HepG2 (cell line): ENCODE results near the gene BIK. TPM values are rescaled to one million over a fixed set of nuclear protein-coding genes. Genes with fewer than 3 reads are reported as not detected.

Experiments used
- ATAC-seq: fragments of 200-7000 bp; cut with Tn5 transposase; 3 replicates; pipeline ENCODE4 v1.9.1; 2020; ENCODE audit warnings: mild to moderate bottlenecking, moderate library complexity
- BruUV-seq: library from RNA; stranded (reverse); fragments of 400-500 nt; replicated peaks from 2 replicates; lab custom pipeline; 2021; lab: Mats Ljungman, UMichigan
- CTCF ChIA-PET: fragments of 300-600 bp; formaldehyde crosslinking; extraction: SDS; loops from one replicate; lab custom pipeline; 2021; ENCODE audit warnings: low total read pairs, inconsistent platforms, low intra/inter-chr PET ratio; lab: Yijun Ruan, JAX
- POLR2A ChIA-PET: fragments of 350-600 bp; sonication (Branson Sonifier 250); formaldehyde crosslinking; loops from one replicate; lab custom pipeline; 2020; ENCODE audit warnings: antibody characterized with exemption, inconsistent platforms; lab: Yijun Ruan, JAX
- DNase-seq: peaks from one replicate; pipeline ENCODE4 v3.0.0-alpha.2; 2015; ENCODE audit warnings: low spot score
- FAIRE-seq: peaks from 3 replicates; lab custom pipeline; 2011; peaks lifted over from hg19 to GRCh38; lab: Jason Lieb, UNC
- H2AFZ ChIP-seq: one replicate; pipeline ENCODE4 v1.6.1; 2011; ENCODE audit warnings: low read length, inconsistent platforms
- H3K27ac ChIP-seq: fragments of 300-600 bp; 3 replicates; pipeline ENCODE4 v1.8.0; 2011; ENCODE audit warnings: mixed run types, mild to moderate bottlenecking, mixed read lengths, low read length, inconsistent platforms; ENCODE audit not compliant: insufficient read depth; ENCODE audit errors: extremely low read length
- H3K27me3 ChIP-seq, 2 experiments: fragments of 200-600 bp in 1 of 2; 2 replicates in 1 of 2; 3 replicates in 1 of 2; pipeline versions ENCODE4 v1.6.0 to v1.8.0; 2011; ENCODE audit warnings: low read length in 2 of 2, mild to moderate bottlenecking in 2 of 2, moderate library complexity in 2 of 2, inconsistent platforms in 1 of 2; ENCODE audit not compliant: insufficient read depth in 2 of 2, control insufficient read depth in 1 of 2
- H3K36me3 ChIP-seq, 2 experiments: fragments of 200-600 bp in 1 of 2; replicated peaks in 1 of 2; 2 replicates in 1 of 2; 3 replicates in 1 of 2; pipeline versions ENCODE4 v1.5.1 to v1.8.0; 2011; ENCODE audit warnings: low read length in 2 of 2, inconsistent platforms in 1 of 2; ENCODE audit not compliant: insufficient read depth in 2 of 2, control insufficient read depth in 1 of 2
- H3K4me1 ChIP-seq: 2 replicates; pipeline ENCODE4 v1.5.1; 2012; ENCODE audit warnings: low read length, inconsistent platforms; ENCODE audit not compliant: insufficient read depth
- H3K4me2 ChIP-seq: 2 replicates; pipeline ENCODE4 v1.6.0; 2011; ENCODE audit warnings: low read depth, low read length, inconsistent platforms
- H3K4me3 ChIP-seq, 3 experiments: fragments of 200-600 bp in 1 of 3; sonication (generic), shearing (Covaris generic) in 1 of 3; replicated peaks in 1 of 3; 2 replicates each; pipeline ENCODE4 v1.5.1; 2011 to 2016; ENCODE audit warnings: low read length in 3 of 3, inconsistent platforms in 2 of 3, low read depth in 2 of 3, mild to moderate bottlenecking in 2 of 3, control low read depth in 1 of 3, mixed read lengths in 1 of 3; ENCODE audit not compliant: insufficient read depth in 1 of 3
- H3K79me2 ChIP-seq: one replicate; pipeline ENCODE4 v1.6.1; 2011; ENCODE audit warnings: low read length, inconsistent platforms; ENCODE audit not compliant: insufficient read depth
- H3K9ac ChIP-seq: 2 replicates; pipeline ENCODE4 v1.6.0; 2011; ENCODE audit warnings: mild to moderate bottlenecking, low read depth, low read length, inconsistent platforms; ENCODE audit not compliant: insufficient read depth
- H3K9me3 ChIP-seq: 2 replicates; pipeline ENCODE4 v1.5.1; 2012; ENCODE audit warnings: mild to moderate bottlenecking, low read length
- H4K20me1 ChIP-seq: 2 replicates; pipeline ENCODE4 v1.6.0; 2011; ENCODE audit warnings: inconsistent platforms, mild to moderate bottlenecking, low read length, moderate library complexity; ENCODE audit not compliant: insufficient read depth
- AGO2 ChIP-seq: fragments of 200-400 bp; formaldehyde crosslinking; optimal IDR thresholded peaks from 2 replicates; pipeline ENCODE3; 2017; ENCODE audit warnings: mild to moderate bottlenecking, low read depth, low read length, moderate library complexity
- ATAD3A ChIP-seq: sonication (generic); formaldehyde crosslinking; IDR thresholded peaks from 2 replicates; pipeline ENCODE4 v1.4.0; 2020; ENCODE audit warnings: missing genetic modification reagents
- HINFP ChIP-seq: sonication (generic); formaldehyde crosslinking; IDR thresholded peaks from 2 replicates; pipeline ENCODE4 v1.4.0; 2020; ENCODE audit warnings: low read depth, mild to moderate bottlenecking, missing genetic modification reagents
- IRF9 ChIP-seq: sonication (generic); formaldehyde crosslinking; IDR thresholded peaks from 2 replicates; pipeline ENCODE4 v1.8.0; 2022; ENCODE audit warnings: missing genetic modification reagents, mild to moderate bottlenecking, borderline replicate concordance
- KLF16 ChIP-seq, 2 experiments: sonication (generic) in 1 of 2; formaldehyde crosslinking in 1 of 2; IDR thresholded peaks; 2 replicates each; pipeline versions ENCODE4 v1.6.1 to v1.8.0; 2016 to 2023; ENCODE audit warnings: missing genetic modification reagents in 2 of 2, missing compliant biosample characterization in 1 of 2
- MEIS1 ChIP-seq: sonication (generic); formaldehyde crosslinking; IDR thresholded peaks from 2 replicates; pipeline ENCODE4 v1.9.0; 2021; ENCODE audit warnings: mild to moderate bottlenecking, missing genetic modification reagents, moderate library complexity, borderline replicate concordance
- POLR2A ChIP-seq, 2 experiments: IDR thresholded peaks; 2 replicates each; pipeline ENCODE4 v1.6.1; 2011; ENCODE audit warnings: low read depth in 2 of 2, low read length in 2 of 2, mild to moderate bottlenecking in 1 of 2, moderate library complexity in 1 of 2; ENCODE audit not compliant: insufficient read depth in 1 of 2
- RFXANK ChIP-seq: IDR thresholded peaks from 2 replicates; pipeline ENCODE4 v1.6.1; 2016
- SP5 ChIP-seq: IDR thresholded peaks from 2 replicates; pipeline ENCODE4 v1.6.1; 2016; ENCODE audit warnings: low read depth, borderline replicate concordance
- TAF1 ChIP-seq: sonication (generic); formaldehyde crosslinking; IDR thresholded peaks from 2 replicates; pipeline ENCODE4 v1.4.0; 2020; ENCODE audit warnings: missing genetic modification reagents
- ZNF337 ChIP-seq: sonication (generic); formaldehyde crosslinking; IDR thresholded peaks from 2 replicates; pipeline ENCODE4 v1.5.1; 2020; ENCODE audit warnings: missing genetic modification reagents, low read depth, mild to moderate bottlenecking, borderline replicate concordance
- ZNF552 ChIP-seq: sonication (generic); formaldehyde crosslinking; IDR thresholded peaks from 2 replicates; pipeline ENCODE4 v1.9.0; 2022; ENCODE audit warnings: missing genetic modification reagents, mild to moderate bottlenecking, borderline replicate concordance
- ZNF781 ChIP-seq: sonication (generic); formaldehyde crosslinking; IDR thresholded peaks from 2 replicates; pipeline ENCODE4 v1.5.1; 2020; ENCODE audit warnings: borderline replicate concordance, mild to moderate bottlenecking, missing genetic modification reagents; ENCODE audit errors: not compliant biosample characterization
- WGBS: methylation state at CpG from one replicate; pipeline ENCODE4 v1.1.6; 2017; ENCODE audit warnings: low lambda C conversion rate; 5-methylcytosine and 5-hydroxymethylcytosine counted together
- in situ Hi-C: cut with HindIII; loops from 2 replicates; pipeline ENCODE4 v1.10.0; 2017; ENCODE audit warnings: low pct_unique_long_range_greater_than_20kb; ENCODE audit not compliant: extremely low pct_ligation_motif_present
- intact Hi-C: fragments of 100-400 bp; cut with micrococcal nuclease; formaldehyde crosslinking; loops from one replicate; pipeline ENCODE4 v1.10.0; 2022; ENCODE audit not compliant: unreplicated experiment
- polyA plus RNA-seq, 8 experiments: library from polyadenylated mRNA; depleted of rRNA in 3 of 8; stranded (reverse) in 7 of 8; unstranded in 1 of 8; fragments of >200 nt; fragmentation: Illumina TruSeq in 4 of 8; extraction: Trizol in 4 of 8; gene quantifications; 2 replicates each; pipeline versions ENCODE4 v1.2.1 to v1.2.3, GENCODE V29; 2011 to 2016; ENCODE audit warnings: low read depth in 4 of 8, missing spikeins in 1 of 8, mixed read lengths in 1 of 8; ENCODE audit not compliant: insufficient read depth in 1 of 8
- total RNA-seq, 5 experiments: library from RNA; depleted of rRNA; stranded (reverse); fragments of >200 nt; fragmentation: Illumina TruSeq; extraction: Trizol; gene quantifications; 2 replicates each; pipeline ENCODE4 v1.2.3, GENCODE V29; 2016; ENCODE audit warnings: low read depth in 1 of 5

The BIK gene
- total and polyA plus RNA-seq, 2 of the 13 experiments (the other 11 are each of a cell fraction or from before 2014, with no cell fraction given), result 0.54 to 0.80 TPM

GRCh38 chr22:43129426-43130425, 19.2 kb downstream of the BIK start:
- Histone ChIP-seq H3K4me2 (no peak overlapping the region), H3K4me1 (peaks cover 31% of the 10 kb centered on the region), H4K20me1 (no peaks in the 10 kb centered on the region), H3K4me3 (no peak overlapping the region), H3K27ac (no peak overlapping the region), H3K9ac (no peak overlapping the region), H3K9me3 (no peaks in the 10 kb centered on the region), H2AFZ (no peak overlapping the region), H3K36me3 (peaks cover 2 to 24% of the 10 kb centered on the region in 2 experiments), H3K27me3 (no peaks in the 10 kb centered on the region), H3K79me2 (no peaks in the 10 kb centered on the region)
- FAIRE-seq, result no peak
- CTCF ChIA-PET, result no interaction called here
- WGBS, result 86% methylated on average over 15 of the region's 16 CpGs
- TF ChIP-seq AGO2 (peak; percentile 62), POLR2A (IDR thresholded peaks at IDR 0.05; ENCODE audit: insufficient read depth in 1 of 2, low read depth in 2 of 2, low read length in 2 of 2) (no peak)
- POLR2A ChIA-PET, result no interaction called here
- no peak for DNase-seq
- intact Hi-C loops, result loop anchor here (5.0 kb wide), 1 partner anchor 37 kb away; no protein-coding TSS in a partner anchor
- no peak for ATAC-seq
- BruUV-seq, result TSS peak; percentile 31
- in situ Hi-C loops, result no loop called here

- H3K9me3 ChIP-seq, result no peaks in the 10 kb centered on the region
- FAIRE-seq, result no peak
- 94% methylated on average over 14 of the region's 17 CpGs for whole genome bisulfite sequencing
- H3K4me1 ChIP-seq, result peaks cover 9% of the 10 kb centered on the region
- H3K27me3 ChIP-seq, result no peaks in the 10 kb centered on the region
- no peak overlapping the region for H3K4me3 ChIP-seq
- CTCF ChIA-PET, result no interaction called here
- no peak overlapping the region for H3K9ac ChIP-seq
- no peak for ATAC-seq
- H3K79me2 ChIP-seq, result no peaks in the 10 kb centered on the region
- 0 out of 2 replicates have a peak, but pooled peaks cover 2% of the 10 kb centered on the region for H4K20me1 ChIP-seq
- no peak overlapping the region for H3K27ac ChIP-seq
- intact Hi-C loops, result no loop called here
- DNase-seq, result no peak
- TF ChIP-seq ZNF552 (CRISPR knock-in tag) (no peak), RFXANK (no peak), ATAD3A (no peak), KLF16 (CRISPR knock-in tag; IDR thresholded peaks at IDR 0.05) (no peak), IRF9 (CRISPR knock-in tag) (no peak), HINFP (CRISPR knock-in tag) (no peak), ZNF337 (CRISPR knock-in tag) (no peak), TAF1 (CRISPR knock-in tag) (no peak), MEIS1 (CRISPR knock-in tag) (no peak), ZNF781 (CRISPR knock-in tag) (no peak), SP5 (CRISPR knock-in tag) (no peak)
- in situ Hi-C loops, result no loop called here
- no peak overlapping the region for H2AFZ ChIP-seq
- H3K4me2 ChIP-seq, result no peak overlapping the region
- POLR2A ChIA-PET, result no interaction called here
- BruUV-seq, result no TSS peak
- peaks cover 11 to 42% of the 10 kb centered on the region in 2 experiments for H3K36me3 ChIP-seq
These were observed 21.4 kb downstream of the BIK start for GRCh38 chr22:43131773-43132501.
